HEK293 (cell line): ENCODE data around the gene PIN1.

Source experiments
- CTCF ChIP-seq: fragments of 450-650 bp; formaldehyde crosslinking; IDR thresholded peaks from 2 replicates; pipeline ENCODE4 v1.5.1; 2016; ENCODE audit warnings: missing biosample characterization, missing genetic modification characterization
- KLF9 ChIP-seq: fragments of 450-650 bp; formaldehyde crosslinking; IDR thresholded peaks from 2 replicates; pipeline ENCODE4 v1.5.1; 2016; ENCODE audit warnings: missing biosample characterization, missing genetic modification characterization, low read depth
- MEIS1 ChIP-seq: sonication (generic); formaldehyde crosslinking; IDR thresholded peaks from 2 replicates; pipeline ENCODE4 v1.8.1; 2022; ENCODE audit warnings: missing genetic modification reagents, mild to moderate bottlenecking, borderline replicate concordance
- SP2 ChIP-seq: fragments of 450-650 bp; formaldehyde crosslinking; IDR thresholded peaks from 2 replicates; pipeline ENCODE4 v1.5.1; 2016; ENCODE audit warnings: missing biosample characterization, missing genetic modification characterization
- ZBTB1 ChIP-seq: fragments of 450-650 bp; formaldehyde crosslinking; IDR thresholded peaks from 2 replicates; pipeline ENCODE4 v1.5.1; 2016; ENCODE audit warnings: missing biosample characterization, missing genetic modification characterization
- ZBTB7A ChIP-seq: fragments of 450-650 bp; formaldehyde crosslinking; IDR thresholded peaks from 2 replicates; pipeline ENCODE4 v1.5.1; 2016; ENCODE audit warnings: low read depth, missing biosample characterization, missing genetic modification characterization
- ZEB2 ChIP-seq: fragments of 450-650 bp; formaldehyde crosslinking; IDR thresholded peaks from 2 replicates; pipeline ENCODE4 v1.5.1; 2016; ENCODE audit warnings: missing biosample characterization, missing genetic modification characterization
- ZFHX2 ChIP-seq: fragments of 450-650 bp; formaldehyde crosslinking; conservative IDR thresholded peaks from 2 replicates; pipeline ENCODE4 v1.5.1; 2016; ENCODE audit warnings: missing biosample characterization, missing genetic modification characterization
- ZNF146 ChIP-seq: fragments of 450-650 bp; formaldehyde crosslinking; IDR thresholded peaks from 2 replicates; pipeline ENCODE4 v1.5.1; 2016; ENCODE audit warnings: missing biosample characterization, missing genetic modification characterization
- ZNF24 ChIP-seq: fragments of 450-650 bp; formaldehyde crosslinking; IDR thresholded peaks from 2 replicates; pipeline ENCODE4 v1.5.1; 2016; ENCODE audit warnings: missing biosample characterization, missing genetic modification characterization
- ZNF274 ChIP-seq, 2 experiments: fragments of 200-500 bp in 1 of 2; fragments of 450-650 bp in 1 of 2; sonication (Bioruptor generic) in 1 of 2; formaldehyde crosslinking in 1 of 2; IDR thresholded peaks; 2 replicates each; pipeline versions ENCODE4 v1.5.1 to v1.6.1; 2014 to 2016; ENCODE audit warnings: borderline replicate concordance in 1 of 2, inconsistent platforms in 1 of 2, low read length in 1 of 2, missing biosample characterization in 1 of 2, missing genetic modification characterization in 1 of 2
- TF ChIP-seq, protein P1 (sequence below): fragments of 450-650 bp; formaldehyde crosslinking; IDR thresholded peaks from 2 replicates; pipeline ENCODE4 v1.5.1; 2016; ENCODE audit warnings: missing biosample characterization, missing genetic modification characterization

- no peak for TF ChIP-seq CTCF (tag by site-specific recombination)
- TF ChIP-seq, protein P1, sequence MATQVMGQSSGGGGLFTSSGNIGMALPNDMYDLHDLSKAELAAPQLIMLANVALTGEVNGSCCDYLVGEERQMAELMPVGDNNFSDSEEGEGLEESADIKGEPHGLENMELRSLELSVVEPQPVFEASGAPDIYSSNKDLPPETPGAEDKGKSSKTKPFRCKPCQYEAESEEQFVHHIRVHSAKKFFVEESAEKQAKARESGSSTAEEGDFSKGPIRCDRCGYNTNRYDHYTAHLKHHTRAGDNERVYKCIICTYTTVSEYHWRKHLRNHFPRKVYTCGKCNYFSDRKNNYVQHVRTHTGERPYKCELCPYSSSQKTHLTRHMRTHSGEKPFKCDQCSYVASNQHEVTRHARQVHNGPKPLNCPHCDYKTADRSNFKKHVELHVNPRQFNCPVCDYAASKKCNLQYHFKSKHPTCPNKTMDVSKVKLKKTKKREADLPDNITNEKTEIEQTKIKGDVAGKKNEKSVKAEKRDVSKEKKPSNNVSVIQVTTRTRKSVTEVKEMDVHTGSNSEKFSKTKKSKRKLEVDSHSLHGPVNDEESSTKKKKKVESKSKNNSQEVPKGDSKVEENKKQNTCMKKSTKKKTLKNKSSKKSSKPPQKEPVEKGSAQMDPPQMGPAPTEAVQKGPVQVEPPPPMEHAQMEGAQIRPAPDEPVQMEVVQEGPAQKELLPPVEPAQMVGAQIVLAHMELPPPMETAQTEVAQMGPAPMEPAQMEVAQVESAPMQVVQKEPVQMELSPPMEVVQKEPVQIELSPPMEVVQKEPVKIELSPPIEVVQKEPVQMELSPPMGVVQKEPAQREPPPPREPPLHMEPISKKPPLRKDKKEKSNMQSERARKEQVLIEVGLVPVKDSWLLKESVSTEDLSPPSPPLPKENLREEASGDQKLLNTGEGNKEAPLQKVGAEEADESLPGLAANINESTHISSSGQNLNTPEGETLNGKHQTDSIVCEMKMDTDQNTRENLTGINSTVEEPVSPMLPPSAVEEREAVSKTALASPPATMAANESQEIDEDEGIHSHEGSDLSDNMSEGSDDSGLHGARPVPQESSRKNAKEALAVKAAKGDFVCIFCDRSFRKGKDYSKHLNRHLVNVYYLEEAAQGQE (tag by site-specific recombination) = no peak
- TF ChIP-seq SP2 (tag by site-specific recombination) = no peak
- no peak for TF ChIP-seq ZNF146 (tag by site-specific recombination)
- no peak for TF ChIP-seq ZEB2 (tag by site-specific recombination)
- TF ChIP-seq ZBTB1 (tag by site-specific recombination) = no peak
- TF ChIP-seq KLF9 (tag by site-specific recombination) = no peak
- no peak for TF ChIP-seq MEIS1
- TF ChIP-seq ZBTB7A (tag by site-specific recombination) = no peak
- TF ChIP-seq ZNF274 (IDR thresholded peaks at IDR 0.05; ENCODE audit: low read length) = no peak
- TF ChIP-seq ZNF274 (tag by site-specific recombination; IDR thresholded peaks at IDR 0.05; ENCODE audit: borderline replicate concordance) = no peak
- TF ChIP-seq ZNF24 = no peak
- TF ChIP-seq ZFHX2 (tag by site-specific recombination) = no peak
Observed at GRCh38 chr19:9891609-9892373, 56.7 kb downstream of the PIN1 start.
